Uterus (tissue), 4 donors: ENCODE measurements around the gene BDKRB2. TPM values are rescaled to one million over a fixed set of nuclear protein-coding genes. Genes with fewer than 3 reads are reported as not detected.
"Not testable (repeated sequence)": the region's sequence is repeated elsewhere in the genome, so short reads cannot be mapped to it uniquely, and the experiment has no call there.

ENCODE experiments used
- DNase-seq, 2 donors: peaks; one replicate each; pipeline ENCODE4 v3.0.0-alpha.2; 2019 to 2020
- H3K27ac ChIP-seq, 2 donors: fragments of 200-600 bp; sonication (generic); 1 replicate in 1 of 2; 2 replicates in 1 of 2; pipeline ENCODE4 v1.5.1; 2016 to 2018
- H3K27me3 ChIP-seq, 2 donors: fragments of 200-600 bp; sonication (generic); one replicate each; pipeline ENCODE4 v1.5.1; 2018 to 2019; ENCODE audit warnings: control low read depth in 1 of 2
- H3K36me3 ChIP-seq, 2 donors: fragments of 200-600 bp; sonication (generic); one replicate each; pipeline ENCODE4 v1.5.1; 2019; ENCODE audit warnings: control low read depth in 1 of 2
- H3K4me1 ChIP-seq, 2 donors: fragments of 200-600 bp; sonication (generic); one replicate each; pipeline ENCODE4 v1.5.1; 2018 to 2019; ENCODE audit warnings: control low read depth in 1 of 2
- H3K4me3 ChIP-seq, 2 donors: fragments of 200-600 bp; sonication (generic); 1 replicate in 1 of 2; 2 replicates in 1 of 2; pipeline ENCODE4 v1.5.1; 2018 to 2019; ENCODE audit warnings: mild to moderate bottlenecking in 1 of 2
- H3K9me3 ChIP-seq, 2 donors: fragments of 200-600 bp; sonication (generic); one replicate each; pipeline ENCODE4 v1.5.1; 2019; ENCODE audit warnings: control low read depth in 1 of 2
- CTCF ChIP-seq, 4 experiments: fragments of 200-600 bp in 2 of 4; fragments of 450-650 bp in 2 of 4; sonication (generic) in 2 of 4; IDR thresholded peaks; one replicate each; pipeline ENCODE4 v1.5.1; 2016 to 2019; ENCODE audit warnings: antibody characterized with exemption in 4 of 4, mild to moderate bottlenecking in 2 of 4, moderate library complexity in 1 of 4
- POLR2A ChIP-seq, 2 donors: fragments of 450-650 bp; IDR thresholded peaks; one replicate each; pipeline ENCODE4 v1.6.1; 2016; ENCODE audit warnings: antibody characterized with exemption in 2 of 2, mild to moderate bottlenecking in 1 of 2, moderate library complexity in 1 of 2
- intact Hi-C: fragments of 100-400 bp; cut with DNase I; formaldehyde crosslinking; loops from one replicate; pipeline ENCODE4 v1.15.1; 2023; ENCODE audit warnings: low total_unique reads
- total RNA-seq, 4 donors: library from RNA; depleted of rRNA in 3 of 4; stranded (reverse); fragments of >200 nt in 3 of 4; gene quantifications; one replicate each; pipeline versions ENCODE4 v1.1.0 to v1.2.4, GENCODE V29; 2014 to 2023
- donor health status: DM: yes; HTN: yes; CAD: no.

The BDKRB2 gene
- total RNA-seq, 4 donors from 2014 or later, result 4.4 to 34.6 (median 11.1) TPM

GRCh38 chr14:96239711-96240141 is 35.1 kb downstream of the BDKRB2 start:
- H3K36me3 ChIP-seq, result no peaks in the 10 kb centered on the region
- intact Hi-C loops, result no loop called here
- H3K9me3 ChIP-seq, result no peaks in the 10 kb centered on the region
- no peak for DNase-seq
- no peaks in the 10 kb centered on the region for H3K4me1 ChIP-seq
- no peaks in the 10 kb centered on the region for H3K27me3 ChIP-seq
- TF ChIP-seq CTCF (IDR thresholded peaks at IDR 0.05), result no peak
- no peak overlapping the region for H3K4me3 ChIP-seq
- H3K27ac ChIP-seq, result no peak overlapping the region

- no peaks in the 10 kb centered on the region for H3K4me1 ChIP-seq
- intact Hi-C loops, result no loop called here
- DNase-seq, result no peak
- no peaks in the 10 kb centered on the region for H3K36me3 ChIP-seq
- no peaks in the 10 kb centered on the region for H3K9me3 ChIP-seq
- TF ChIP-seq POLR2A (IDR thresholded peaks at IDR 0.05) (no peak), CTCF (IDR thresholded peaks at IDR 0.05) (no peak)
- H3K4me3 ChIP-seq, result no peak overlapping the region
- H3K27ac ChIP-seq, result no peak overlapping the region
- H3K27me3 ChIP-seq, result no peaks in the 10 kb centered on the region
These were observed 36.0 kb downstream of the BDKRB2 start for GRCh38 chr14:96240641-96241040.

- intact Hi-C loops, result no loop called here
- no peak for DNase-seq
- Histone ChIP-seq H3K27ac (no peak overlapping the region), H3K4me3 (no peak overlapping the region), H3K4me1 (no peaks in the 10 kb centered on the region), H3K36me3 (no peaks in the 10 kb centered on the region), H3K9me3 (no peaks in the 10 kb centered on the region), H3K27me3 (no peaks in the 10 kb centered on the region)
- no peak for TF ChIP-seq POLR2A (IDR thresholded peaks at IDR 0.05)
- TF ChIP-seq CTCF (IDR thresholded peaks at IDR 0.05), result no peak
These were observed 37.5 kb downstream of the BDKRB2 start for GRCh38 chr14:96242126-96242525.

GRCh38 chr14:96243785-96244184 is 39.1 kb downstream of the BDKRB2 start:
- TF ChIP-seq CTCF (IDR thresholded peaks at IDR 0.05) (no peak), POLR2A (IDR thresholded peaks at IDR 0.05) (no peak)
- no peaks in the 10 kb centered on the region for H3K9me3 ChIP-seq
- DNase-seq, result no peak
- H3K4me1 ChIP-seq, result no peaks in the 10 kb centered on the region
- no peaks in the 10 kb centered on the region for H3K27me3 ChIP-seq
- no peaks in the 10 kb centered on the region for H3K36me3 ChIP-seq
- intact Hi-C loops, result no loop called here
- no peak overlapping the region for H3K27ac ChIP-seq
- H3K4me3 ChIP-seq, result no peak overlapping the region

GRCh38 chr14:96245074-96245473 is 40.4 kb downstream of the BDKRB2 start:
- H3K4me3 ChIP-seq, H3K27ac ChIP-seq, H3K4me1 ChIP-seq, H3K36me3 ChIP-seq, H3K9me3 ChIP-seq, intact Hi-C loops, DNase-seq, H3K27me3 ChIP-seq: not testable (repeated sequence)
